ENCODE measurements around the gene MYLIP. TPM values are rescaled to one million over a fixed set of nuclear protein-coding genes. Genes with fewer than 3 reads are reported as not detected.
A peak's percentile ranks its signal among the peaks of the same experiment; 100 is the strongest.

Gene MYLIP
- total and polyA plus RNA-seq, 2 of the 13 experiments (the other 11 are each of a cell fraction or from before 2014, with no cell fraction given) = 3.4 to 10.8 TPM

- Histone ChIP-seq H3K79me2 (ENCODE audit: insufficient read depth, low read length) (no peaks in the 10 kb centered on the region), H3K9me3 (ENCODE audit: low read length) (no peaks in the 10 kb centered on the region), H3K9ac (ENCODE audit: insufficient read depth, low read depth, low read length) (no peak overlapping the region), H2AFZ (ENCODE audit: low read length) (no peak overlapping the region), H4K20me1 (ENCODE audit: insufficient read depth, low read length) (no peaks in the 10 kb centered on the region), H3K27ac (ENCODE audit: extremely low read length, insufficient read depth, low read length) (no peak overlapping the region), H3K4me3 (replicated peaks in 1 of 3; ENCODE audit: insufficient read depth in 1 of 3, low read depth in 2 of 3, low read length in 3 of 3) (no peak overlapping the region), H3K36me3 (replicated peaks in 1 of 2; ENCODE audit: control insufficient read depth in 1 of 2, insufficient read depth in 2 of 2, low read length in 2 of 2) (no peaks in the 10 kb centered on the region), H3K27me3 (ENCODE audit: control insufficient read depth in 1 of 2, insufficient read depth in 2 of 2, low read length in 2 of 2) (no peaks in the 10 kb centered on the region; a peak in 1 of 5 replicates), H3K4me1 (ENCODE audit: insufficient read depth, low read length) (peaks cover 8% of the 10 kb centered on the region), H3K4me2 (ENCODE audit: low read depth, low read length) (no peak overlapping the region)
- DNase-seq (ENCODE audit: low spot score) = no peak
- no peak for FAIRE-seq
- ChIA-PET CTCF (ENCODE audit: low intra/inter-chr PET ratio, low total read pairs) (no interaction called here), POLR2A (no interaction called here)
- intact Hi-C loops (cut with micrococcal nuclease; ENCODE audit: unreplicated experiment) = no loop called here
- 66% methylated on average over 16 of the region's 16 CpGs for WGBS (ENCODE audit: low lambda C conversion rate)
- no peak for ATAC-seq
- no peak for TF ChIP-seq XRCC5 (optimal IDR thresholded peaks at IDR 0.05; ENCODE audit: low read length)
- no peak for TF ChIP-seq ZNF441 (CRISPR knock-in tag; IDR thresholded peaks at IDR 0.05; ENCODE audit: borderline replicate concordance)
- no peak for TF ChIP-seq REL (CRISPR knock-in tag; conservative IDR thresholded peaks at IDR 0.05)
- no peak for TF ChIP-seq ZMYM2 (CRISPR knock-in tag; IDR thresholded peaks at IDR 0.05)
- no TSS peak for BruUV-seq (replicated peaks)
- in situ Hi-C loops (cut with HindIII; ENCODE audit: extremely low pct_ligation_motif_present, low pct_unique_long_range_greater_than_20kb) = no loop called here
Measured at GRCh38 chr6:16179970-16180431, 51.1 kb downstream of the MYLIP start.

GRCh38 chr6:16180696-16181438, 52.0 kb downstream of the MYLIP start:
- Histone ChIP-seq H3K79me2 (ENCODE audit: insufficient read depth, low read length) (no peaks in the 10 kb centered on the region), H3K4me1 (ENCODE audit: insufficient read depth, low read length) (peaks cover 8% of the 10 kb centered on the region), H3K27me3 (ENCODE audit: control insufficient read depth in 1 of 2, insufficient read depth in 2 of 2, low read length in 2 of 2) (no peaks in the 10 kb centered on the region; a peak in 1 of 5 replicates), H3K4me3 (replicated peaks in 1 of 3; ENCODE audit: insufficient read depth in 1 of 3, low read depth in 2 of 3, low read length in 3 of 3) (no peak overlapping the region), H3K27ac (ENCODE audit: extremely low read length, insufficient read depth, low read length) (no peak overlapping the region), H3K9ac (ENCODE audit: insufficient read depth, low read depth, low read length) (no peak overlapping the region), H3K36me3 (replicated peaks in 1 of 2; ENCODE audit: control insufficient read depth in 1 of 2, insufficient read depth in 2 of 2, low read length in 2 of 2) (no peaks in the 10 kb centered on the region), H3K9me3 (ENCODE audit: low read length) (no peaks in the 10 kb centered on the region), H3K4me2 (ENCODE audit: low read depth, low read length) (no peak overlapping the region), H4K20me1 (ENCODE audit: insufficient read depth, low read length) (no peaks in the 10 kb centered on the region), H2AFZ (ENCODE audit: low read length) (no peak overlapping the region)
- ATAC-seq (no peak; the same call in 2 of the 3 replicates), FAIRE-seq (no peak), DNase-seq (ENCODE audit: low spot score) (no peak)
- in situ Hi-C loops (cut with HindIII; ENCODE audit: extremely low pct_ligation_motif_present, low pct_unique_long_range_greater_than_20kb) (no loop called here), intact Hi-C loops (cut with micrococcal nuclease; ENCODE audit: unreplicated experiment) (no loop called here)
- WGBS (ENCODE audit: low lambda C conversion rate) = 66% methylated on average over 42 of the region's 45 CpGs
- ChIA-PET POLR2A (no interaction called here), CTCF (ENCODE audit: low intra/inter-chr PET ratio, low total read pairs) (no interaction called here)
- no TSS peak for BruUV-seq (replicated peaks)
- TF ChIP-seq ZSCAN29 (CRISPR knock-in tag; conservative IDR thresholded peaks at IDR 0.05) (no peak), CBX2 (IDR thresholded peaks at IDR 0.05; ENCODE audit: low read depth, low read length) (no peak), CBX2 (CRISPR knock-in tag; IDR thresholded peaks at IDR 0.05; ENCODE audit: low read depth) (no peak), ZMYM2 (CRISPR knock-in tag; IDR thresholded peaks at IDR 0.05) (no peak), KLF16 (CRISPR knock-in tag; IDR thresholded peaks at IDR 0.05) (no peak), CEBPG (CRISPR knock-in tag; IDR thresholded peaks at IDR 0.05) (0 out of 2 replicates have a peak, but pooled peaks have one; percentile 10), NFYC (CRISPR knock-in tag; IDR thresholded peaks at IDR 0.05) (no peak), ZFP36 (IDR thresholded peaks at IDR 0.05; ENCODE audit: borderline replicate concordance, low read depth, low read length, partially characterized antibody) (no peak), ZNF784 (CRISPR knock-in tag; IDR thresholded peaks at IDR 0.05; ENCODE audit: borderline replicate concordance) (no peak), ZBTB14 (CRISPR knock-in tag; IDR thresholded peaks at IDR 0.05) (no peak)
